LHCN-M2 (cell line): Measurements from ENCODE around the gene PUS1. TPM values are rescaled to one million over a fixed set of nuclear protein-coding genes. Genes with fewer than 3 reads are reported as not detected.

ENCODE experiments used
- DNase-seq: peaks from one replicate; pipeline ENCODE4 v3.0.0-alpha.2; 2012; ENCODE audit warnings: low read depth
- total RNA-seq: library from RNA; depleted of rRNA; stranded (reverse); fragments of >200 nt; gene quantifications from 2 replicates; pipeline ENCODE4 v1.2.3, GENCODE V29; 2014; rRNA removed

Gene PUS1
- total RNA-seq, 1 experiment from 2014 or later, result 17.7 TPM

- peak; percentile 80 for DNase-seq
Measured at GRCh38 chr12:131990066-131990979, 61.2 kb downstream of the PUS1 start.

DNA sequence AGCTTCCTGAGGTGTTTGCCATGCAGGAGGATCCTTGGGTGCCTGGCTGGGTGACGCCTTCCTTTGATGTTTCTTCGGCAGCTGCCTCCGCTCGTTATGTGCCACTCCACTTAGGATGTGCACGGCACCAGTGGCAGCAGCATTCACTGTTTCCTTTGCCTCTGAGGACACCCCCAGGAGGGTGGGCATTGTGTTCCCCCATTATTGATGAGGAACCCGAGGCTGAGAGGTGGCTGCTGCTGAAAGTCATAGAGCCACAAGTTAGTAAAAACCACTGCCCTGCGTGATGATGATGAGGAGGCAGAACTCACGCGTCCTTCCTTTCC, 61.9 kb downstream of the PUS1 start:
- DNase-seq, result no peak

- peak; percentile 27 for DNase-seq
Measured at GRCh38 chr12:131991816-131992430, 62.8 kb downstream of the PUS1 start.

DNA sequence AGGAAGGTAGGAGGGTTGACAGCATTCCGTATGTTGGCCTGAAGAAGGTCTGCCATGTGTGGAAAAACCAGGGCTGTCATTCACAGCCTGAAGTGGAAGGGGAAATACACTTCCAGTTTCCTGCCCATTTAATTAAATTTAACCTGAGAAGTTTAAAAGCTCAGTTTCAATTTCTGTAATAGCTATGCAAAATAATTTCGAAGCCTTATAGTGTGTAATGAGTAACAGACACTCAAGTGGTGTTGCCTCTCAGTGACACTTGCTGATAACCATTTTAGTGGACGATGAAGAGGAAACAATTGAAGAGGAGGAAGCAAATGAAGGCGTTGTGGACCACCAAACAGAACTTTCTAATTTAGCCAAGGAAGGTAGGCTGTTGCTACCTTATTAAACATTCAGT, 65.5 kb downstream of the PUS1 start:
- DNase-seq, result no peak

Other genes with a start within 250 kb of the PUS1 start
- gene SFSWAP, start 218.2 kb upstream of the PUS1 start, total RNA-seq, result 20.0 and 27.4 TPM in 2 replicates
- 33.1 and 41.7 TPM in 2 replicates for gene MMP17, start 100.9 kb upstream of the PUS1 start, total RNA-seq
- 6.6 and 6.8 TPM in 2 replicates for gene ULK1, start 34.7 kb upstream of the PUS1 start, total RNA-seq
- gene EP400, start 20.7 kb downstream of the PUS1 start, total RNA-seq, result 8.7 and 10.4 TPM in 2 replicates
- 5.6 and 7.5 TPM in 2 replicates for gene DDX51, start 215.0 kb downstream of the PUS1 start, total RNA-seq
- 22.8 and 25.5 TPM in 2 replicates for gene NOC4L, start 215.2 kb downstream of the PUS1 start, total RNA-seq